Thyroid gland (tissue), 4 donors: ENCODE measurements around the gene GREB1.

Experiments
- POLR2A ChIP-seq, 2 donors: fragments of 450-650 bp; IDR thresholded peaks; one replicate each; pipeline ENCODE4 v1.6.1; 2017; ENCODE audit warnings: antibody characterized with exemption in 2 of 2, mild to moderate bottlenecking in 2 of 2, moderate library complexity in 1 of 2
- TF ChIP-seq, protein P1 (sequence below), 6 experiments: fragments of 200-600 bp in 3 of 6; fragments of 450-650 bp in 3 of 6; sonication (generic) in 3 of 6; IDR thresholded peaks; one replicate each; pipeline ENCODE4 v1.5.1; 2016 to 2019; ENCODE audit warnings: antibody characterized with exemption in 6 of 6, mild to moderate bottlenecking in 2 of 6, inconsistent platforms in 1 of 6, moderate library complexity in 1 of 6

DNA sequence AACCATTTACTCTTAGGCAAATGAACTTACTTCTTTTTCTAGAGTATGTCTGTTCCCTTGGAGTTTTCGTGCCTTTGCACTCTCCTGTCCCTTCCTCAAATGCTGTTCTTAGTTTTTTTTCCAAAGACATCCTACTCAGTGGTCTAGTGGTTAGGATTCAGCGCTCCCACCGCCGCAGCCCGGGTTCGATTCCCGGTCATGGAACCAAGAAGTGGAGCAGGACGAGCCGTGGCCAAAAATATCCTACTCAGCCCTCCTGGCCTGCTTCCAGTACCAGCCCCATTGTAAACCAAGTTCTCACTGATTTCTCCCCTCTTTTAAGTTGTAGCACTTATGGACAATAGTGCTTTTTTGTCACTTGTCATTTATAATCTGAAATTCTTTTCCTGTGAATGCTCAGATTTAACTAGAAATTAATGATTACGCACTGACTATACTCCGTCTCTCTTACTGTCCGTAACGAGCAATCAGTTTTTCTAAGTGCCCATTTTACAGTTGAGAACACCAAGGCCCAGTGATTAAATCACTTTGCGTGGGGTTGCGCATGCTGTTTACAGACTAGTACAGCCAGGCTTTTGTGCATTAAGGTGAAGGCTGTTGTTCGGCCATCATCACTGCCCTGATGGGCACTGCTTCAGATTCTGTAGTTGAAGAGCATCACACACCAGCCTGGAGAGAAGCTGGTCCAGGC is 17.9 kb downstream of the GREB1 start:
- TF ChIP-seq, protein P1, sequence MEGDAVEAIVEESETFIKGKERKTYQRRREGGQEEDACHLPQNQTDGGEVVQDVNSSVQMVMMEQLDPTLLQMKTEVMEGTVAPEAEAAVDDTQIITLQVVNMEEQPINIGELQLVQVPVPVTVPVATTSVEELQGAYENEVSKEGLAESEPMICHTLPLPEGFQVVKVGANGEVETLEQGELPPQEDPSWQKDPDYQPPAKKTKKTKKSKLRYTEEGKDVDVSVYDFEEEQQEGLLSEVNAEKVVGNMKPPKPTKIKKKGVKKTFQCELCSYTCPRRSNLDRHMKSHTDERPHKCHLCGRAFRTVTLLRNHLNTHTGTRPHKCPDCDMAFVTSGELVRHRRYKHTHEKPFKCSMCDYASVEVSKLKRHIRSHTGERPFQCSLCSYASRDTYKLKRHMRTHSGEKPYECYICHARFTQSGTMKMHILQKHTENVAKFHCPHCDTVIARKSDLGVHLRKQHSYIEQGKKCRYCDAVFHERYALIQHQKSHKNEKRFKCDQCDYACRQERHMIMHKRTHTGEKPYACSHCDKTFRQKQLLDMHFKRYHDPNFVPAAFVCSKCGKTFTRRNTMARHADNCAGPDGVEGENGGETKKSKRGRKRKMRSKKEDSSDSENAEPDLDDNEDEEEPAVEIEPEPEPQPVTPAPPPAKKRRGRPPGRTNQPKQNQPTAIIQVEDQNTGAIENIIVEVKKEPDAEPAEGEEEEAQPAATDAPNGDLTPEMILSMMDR (IDR thresholded peaks at IDR 0.05) = no peak
- TF ChIP-seq POLR2A (IDR thresholded peaks at IDR 0.05) = no peak
